Neural crest cell (in vitro differentiated cells): ENCODE measurements around the gene COL4A6. TPM values are rescaled to one million over a fixed set of nuclear protein-coding genes. Genes with fewer than 3 reads are reported as not detected.
"Not testable (repeated sequence)": the region's sequence is repeated elsewhere in the genome, so short reads cannot be mapped to it uniquely, and the experiment has no call there.

Experiments
- DNase-seq: peaks from one replicate; pipeline ENCODE4 v3.0.0; 2021; ENCODE audit warnings: low read depth, mixed read lengths, low spot score
- H3K27ac Mint-ChIP-seq: one replicate; pipeline ENCODE4 v1.8.0; 2021; ENCODE audit warnings: mild to moderate bottlenecking, mixed read lengths; ENCODE audit not compliant: unreplicated experiment
- H3K27me3 Mint-ChIP-seq: 2 replicates; pipeline ENCODE4 v1.8.0; 2021; ENCODE audit warnings: low read depth, mild to moderate bottlenecking, mixed read lengths
- H3K36me3 Mint-ChIP-seq: 2 replicates; pipeline ENCODE4 v1.8.0; 2021; ENCODE audit warnings: low read depth, mild to moderate bottlenecking, mixed read lengths
- H3K4me1 Mint-ChIP-seq: 2 replicates; pipeline ENCODE4 v1.8.0; 2021; ENCODE audit warnings: mixed read lengths
- H3K4me3 Mint-ChIP-seq: one replicate; pipeline ENCODE4 v1.8.0; 2021; ENCODE audit warnings: mild to moderate bottlenecking, mixed read lengths
- H3K9me3 Mint-ChIP-seq: 2 replicates; pipeline ENCODE4 v1.8.0; 2021; ENCODE audit warnings: mixed read lengths
- CTCF ChIP-seq: fragments of 200-600 bp; sonication (generic); conservative IDR thresholded peaks from 2 replicates; pipeline ENCODE4 v1.5.0; 2021; ENCODE audit warnings: antibody characterized with exemption, mild to moderate bottlenecking
- total RNA-seq: library from RNA; stranded (reverse); gene quantifications from 2 replicates; pipeline ENCODE4 v1.2.1, GENCODE V29; 2021

The COL4A6 gene
- total RNA-seq, 1 donor from 2014 or later, result 22.6 TPM

GRCh38 chrX:108399418-108400165, 38.6 kb downstream of the COL4A6 start:
- H3K9me3 Mint-ChIP-seq, result no peaks in the 10 kb centered on the region
- H3K27ac Mint-ChIP-seq, result no peak overlapping the region
- TF ChIP-seq CTCF, result no peak
- no peaks in the 10 kb centered on the region for H3K36me3 Mint-ChIP-seq
- H3K27me3 Mint-ChIP-seq, result no peaks in the 10 kb centered on the region
- H3K4me1 Mint-ChIP-seq, result peaks cover 10% of the 10 kb centered on the region
- no peak for DNase-seq
- H3K4me3 Mint-ChIP-seq, result no peak overlapping the region

DNA sequence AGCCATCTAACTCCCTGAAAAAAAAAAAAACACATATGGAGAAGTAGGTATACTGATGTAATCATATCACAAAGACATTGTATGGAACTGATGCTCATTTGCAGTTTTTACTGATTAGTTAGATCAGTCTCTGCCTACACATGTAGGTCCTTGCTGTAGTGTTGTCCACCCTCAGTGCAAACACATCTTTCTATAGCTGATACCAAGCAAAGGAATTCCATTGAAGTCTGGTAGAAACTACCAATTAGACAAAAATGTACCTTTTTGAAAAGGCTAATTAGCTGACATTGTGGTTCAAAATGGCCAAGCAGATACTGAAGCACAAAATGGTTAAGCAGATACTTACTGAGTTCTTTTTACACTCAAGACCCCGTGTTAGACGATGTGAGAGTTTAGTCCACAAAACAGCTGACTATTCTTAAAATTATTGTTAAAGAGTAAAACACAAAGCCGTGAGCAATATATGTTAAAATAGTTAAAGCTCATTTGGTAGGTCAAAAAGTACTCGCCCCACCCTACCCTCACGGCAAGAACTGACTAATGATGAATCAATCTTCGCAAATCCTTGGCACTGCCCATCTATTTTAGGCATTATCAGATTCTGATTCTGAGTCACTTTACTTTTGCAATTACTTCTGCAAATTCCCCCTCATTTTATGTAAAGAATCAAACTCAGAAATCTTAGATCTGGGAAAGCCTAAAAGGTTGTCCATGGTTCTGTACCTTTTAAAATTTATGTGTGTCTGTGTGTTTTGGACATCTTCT, 40.4 kb downstream of the COL4A6 start:
- Mint-ChIP-seq H3K36me3 (no peaks in the 10 kb centered on the region), H3K27me3 (no peaks in the 10 kb centered on the region), H3K4me1 (peaks cover 10% of the 10 kb centered on the region), H3K9me3 (no peaks in the 10 kb centered on the region), H3K27ac (no peak overlapping the region), H3K4me3 (no peak overlapping the region)
- no peak for DNase-seq
- TF ChIP-seq CTCF, result no peak

DNA sequence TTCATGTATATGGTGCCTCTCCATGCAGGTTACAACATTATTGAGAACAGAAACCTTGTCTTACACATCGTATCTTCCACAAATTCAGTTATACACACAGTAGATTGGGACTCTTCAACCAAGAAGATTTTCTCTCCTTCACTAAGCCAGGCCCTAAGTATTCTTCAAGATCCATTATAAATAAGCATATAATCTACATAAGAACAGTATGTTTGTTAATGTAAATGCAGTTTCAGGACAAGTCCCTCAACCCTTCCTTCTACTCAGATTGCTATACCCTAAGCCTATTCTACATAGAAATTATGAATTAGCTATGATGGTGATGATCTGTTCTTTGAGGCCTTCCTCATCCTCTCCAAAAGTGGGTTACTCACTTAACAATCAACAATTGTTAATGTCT, 41.2 kb downstream of the COL4A6 start:
- Mint-ChIP-seq H3K4me3 (no peak overlapping the region), H3K27ac (no peak overlapping the region), H3K9me3 (no peaks in the 10 kb centered on the region), H3K4me1 (peaks cover 10% of the 10 kb centered on the region), H3K27me3 (no peaks in the 10 kb centered on the region), H3K36me3 (no peaks in the 10 kb centered on the region)
- DNase-seq, result no peak
- no peak for TF ChIP-seq CTCF

- Mint-ChIP-seq H3K4me1 (peaks cover 10% of the 10 kb centered on the region), H3K9me3 (no peaks in the 10 kb centered on the region), H3K36me3 (no peaks in the 10 kb centered on the region), H3K4me3 (no peak overlapping the region), H3K27ac (no peak overlapping the region), H3K27me3 (no peaks in the 10 kb centered on the region)
- TF ChIP-seq CTCF, result no peak
- DNase-seq, result no peak
Measured at GRCh38 chrX:108396188-108396891, 41.9 kb downstream of the COL4A6 start.

DNA sequence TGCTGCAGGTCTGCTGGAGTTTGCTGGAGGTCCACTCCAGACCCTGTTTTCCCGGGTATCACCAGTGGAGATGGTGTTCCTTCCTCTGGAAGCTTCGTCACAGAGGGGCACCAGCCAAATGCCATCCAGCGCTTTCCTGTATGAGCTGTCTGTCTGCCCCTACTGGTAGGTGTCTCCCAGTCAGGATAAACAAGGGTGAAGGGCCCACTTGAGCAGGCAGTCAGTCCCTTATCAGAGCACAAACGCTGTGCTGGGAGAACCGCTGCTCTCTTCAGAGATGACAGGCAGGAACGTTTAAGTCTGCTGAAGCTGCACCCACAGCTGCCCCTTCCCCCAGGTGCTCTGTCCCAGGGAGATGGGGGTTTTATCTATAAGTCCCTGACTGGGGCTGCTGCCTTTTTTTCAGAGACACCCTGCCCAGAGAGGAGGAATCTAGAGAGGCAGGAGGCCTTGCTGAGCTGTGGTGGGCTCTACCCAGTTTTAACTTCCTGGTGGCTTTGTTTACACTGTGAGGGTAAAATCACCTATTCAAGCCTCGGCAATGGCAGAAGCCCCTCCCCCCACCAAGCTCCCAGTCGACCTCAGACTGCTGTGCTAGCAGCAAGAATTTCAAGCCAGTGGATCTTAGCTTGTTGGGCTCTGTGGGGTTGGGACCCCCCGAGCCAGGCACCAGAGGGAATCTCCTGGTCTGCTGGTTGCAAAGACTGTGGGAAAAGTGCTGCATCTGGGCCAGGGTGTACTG, 47.1 kb downstream of the COL4A6 start:
- not testable (repeated sequence) for DNase-seq, H3K27ac Mint-ChIP-seq, H3K4me1 Mint-ChIP-seq, H3K27me3 Mint-ChIP-seq, H3K4me3 Mint-ChIP-seq, H3K36me3 Mint-ChIP-seq, H3K9me3 Mint-ChIP-seq
